ENCODE data around the gene XXYLT1.

Gene XXYLT1

GRCh38 chr3:195106418-195106906 lies 164.5 kb downstream of the XXYLT1 start:
- peak; percentile 65 for DNase-seq

GRCh38 chr3:195105841-195106417 lies 165.0 kb downstream of the XXYLT1 start:
- DNase-seq: no peak

- no peak for DNase-seq
Measured at GRCh38 chr3:195105389-195105788, 165.6 kb downstream of the XXYLT1 start.

GRCh38 chr3:195104340-195104739 lies 166.6 kb downstream of the XXYLT1 start:
- DNase-seq: no peak

GRCh38 chr3:195103623-195104022 lies 167.3 kb downstream of the XXYLT1 start:
- no peak for DNase-seq

GRCh38 chr3:195102609-195103467 lies 168.1 kb downstream of the XXYLT1 start:
- no peak for DNase-seq

- no peak for DNase-seq
Measured at GRCh38 chr3:195101927-195102608, 168.9 kb downstream of the XXYLT1 start.

GRCh38 chr3:195101001-195101583 lies 169.9 kb downstream of the XXYLT1 start:
- DNase-seq: peak; percentile 33

- no peak for DNase-seq
Measured at GRCh38 chr3:195099951-195100785, 170.8 kb downstream of the XXYLT1 start.

GRCh38 chr3:195098741-195099525 lies 172.0 kb downstream of the XXYLT1 start:
- no peak for DNase-seq

- DNase-seq: no peak
Measured at GRCh38 chr3:195097331-195098255, 173.4 kb downstream of the XXYLT1 start.

GRCh38 chr3:195096484-195097330 lies 174.3 kb downstream of the XXYLT1 start:
- no peak for DNase-seq

GRCh38 chr3:195096053-195096452 lies 174.9 kb downstream of the XXYLT1 start:
- DNase-seq: no peak

GRCh38 chr3:195095704-195096036 lies 175.3 kb downstream of the XXYLT1 start:
- DNase-seq: no peak

GRCh38 chr3:195095035-195095703 lies 175.8 kb downstream of the XXYLT1 start:
- no peak for DNase-seq

GRCh38 chr3:195094191-195094921 lies 176.6 kb downstream of the XXYLT1 start:
- DNase-seq: no peak

GRCh38 chr3:195093731-195094130 lies 177.2 kb downstream of the XXYLT1 start:
- no peak for DNase-seq
